H1 (cell line): ENCODE data around the gene AP2A2. TPM values are rescaled to one million over a fixed set of nuclear protein-coding genes. Genes with fewer than 3 reads are reported as not detected.

Source experiments
- CTCF ChIA-PET: fragments of 300-600 bp; sonication (Branson Sonifier 250); formaldehyde crosslinking; loops from one replicate; lab custom pipeline; 2021; ENCODE audit not compliant: partially characterized antibody; lab: Charles Lee
- POLR2A ChIA-PET: fragments of 300-600 bp; sonication (Branson Sonifier 250); formaldehyde crosslinking; loops from one replicate; lab custom pipeline; 2021; ENCODE audit warnings: inconsistent platforms; ENCODE audit not compliant: partially characterized antibody; lab: Charles Lee
- DNase-seq, 2 experiments: peaks; one replicate each; pipeline versions ENCODE4 v3.0.0 to v3.0.0-alpha.2; 2010 to 2022; ENCODE audit warnings: low spot score in 2 of 2, low read depth in 1 of 2, mixed read lengths in 1 of 2
- FAIRE-seq: peaks from 2 replicates; lab custom pipeline; 2011; peaks lifted over from hg19 to GRCh38; lab: Jason Lieb, UNC
- H2AFZ ChIP-seq: 2 replicates; pipeline ENCODE4 v1.8.1; 2012; ENCODE audit warnings: low read length, inconsistent platforms
- H2AK5ac ChIP-seq: 2 replicates; pipeline ENCODE4 v1.6.1; 2013; ENCODE audit warnings: low read depth, low read length
- H2BK120ac ChIP-seq: replicated peaks from 2 replicates; pipeline ENCODE3; 2013; ENCODE audit warnings: low read depth, low read length, inconsistent platforms
- H2BK12ac ChIP-seq: 2 replicates; pipeline ENCODE4 v1.6.1; 2013; ENCODE audit warnings: low read depth, low read length
- H2BK15ac ChIP-seq: 2 replicates; pipeline ENCODE4 v1.6.1; 2013; ENCODE audit warnings: low read length
- H2BK20ac ChIP-seq: 2 replicates; pipeline ENCODE4 v1.6.1; 2013; ENCODE audit warnings: low read length
- H2BK5ac ChIP-seq: 2 replicates; pipeline ENCODE4 v1.6.1; 2013; ENCODE audit warnings: low read depth, low read length
- H3K14ac ChIP-seq: 2 replicates; pipeline ENCODE4 v1.6.1; 2013; ENCODE audit warnings: inconsistent platforms; ENCODE audit not compliant: insufficient read length
- H3K18ac ChIP-seq: 2 replicates; pipeline ENCODE4 v1.6.1; 2013; ENCODE audit warnings: low read length; ENCODE audit errors: extremely low read depth
- H3K23ac ChIP-seq: 2 replicates; pipeline ENCODE4 v1.6.1; 2013; ENCODE audit warnings: inconsistent platforms; ENCODE audit not compliant: insufficient read length
- H3K23me2 ChIP-seq: 2 replicates; pipeline ENCODE4 v1.6.1; 2013; ENCODE audit warnings: low read depth, low read length
- H3K27ac ChIP-seq: 2 replicates; pipeline ENCODE4 v1.6.1; 2011; ENCODE audit warnings: low read depth, low read length, inconsistent platforms
- H3K27me3 ChIP-seq, 4 experiments: replicated peaks in 1 of 4; 1 replicate in 1 of 4; 2 replicates in 3 of 4; pipeline versions ENCODE4 v1.6.1 to v1.8.1; 2011 to 2013; ENCODE audit warnings: low read length in 3 of 4, mild to moderate bottlenecking in 3 of 4, inconsistent platforms in 2 of 4, mixed read lengths in 2 of 4, moderate library complexity in 1 of 4; ENCODE audit not compliant: control insufficient read depth in 3 of 4, insufficient read depth in 3 of 4; ENCODE audit errors: extremely low read depth in 1 of 4
- H3K36me3 ChIP-seq, 4 experiments: 2 replicates each; pipeline versions ENCODE4 v1.6.1 to v1.8.1; 2011 to 2013; ENCODE audit warnings: mild to moderate bottlenecking in 4 of 4, low read length in 3 of 4, moderate library complexity in 2 of 4, control low read depth in 1 of 4, inconsistent platforms in 1 of 4; ENCODE audit not compliant: insufficient read depth in 4 of 4, control insufficient read depth in 2 of 4
- H3K4ac ChIP-seq: replicated peaks from 2 replicates; pipeline ENCODE3; 2013; ENCODE audit warnings: low read length, low read depth, mixed read lengths, inconsistent platforms; ENCODE audit not compliant: insufficient read length
- H3K4me1 ChIP-seq, 4 experiments: replicated peaks in 1 of 4; 1 replicate in 1 of 4; 2 replicates in 3 of 4; pipeline versions ENCODE4 v1.6.1 to v1.8.1; 2011 to 2013; ENCODE audit warnings: low read length in 3 of 4, inconsistent platforms in 2 of 4, mixed read lengths in 1 of 4; ENCODE audit not compliant: insufficient read depth in 4 of 4, control insufficient read depth in 3 of 4
- H3K4me2 ChIP-seq, 2 experiments: 2 replicates each; pipeline versions ENCODE4 v1.6.1 to v1.8.1; 2011 to 2013; ENCODE audit warnings: low read depth in 2 of 2, low read length in 2 of 2, control low read depth in 1 of 2, inconsistent platforms in 1 of 2, mild to moderate bottlenecking in 1 of 2; ENCODE audit not compliant: insufficient read depth in 1 of 2
- H3K4me3 ChIP-seq, 4 experiments: fragments of 200-600, 300-600 bp in 1 of 4; sonication (generic), shearing (Covaris generic), sonication (Bioruptor Twin) in 1 of 4; 2 replicates each; pipeline versions ENCODE4 v1.5.1 to v1.8.1; 2011 to 2016; ENCODE audit warnings: low read length in 4 of 4, low read depth in 3 of 4, control low read depth in 2 of 4, inconsistent platforms in 2 of 4, mild to moderate bottlenecking in 2 of 4, mixed read lengths in 1 of 4, moderate library complexity in 1 of 4; ENCODE audit not compliant: insufficient read depth in 2 of 4; ENCODE audit errors: extremely low read depth in 1 of 4
- H3K56ac ChIP-seq: replicated peaks from 2 replicates; pipeline ENCODE3; 2013; ENCODE audit warnings: low read depth, mild to moderate bottlenecking, mixed read lengths, low read length, inconsistent platforms; ENCODE audit not compliant: insufficient read length
- H3K79me1 ChIP-seq: 2 replicates; pipeline ENCODE4 v1.6.1; 2013; ENCODE audit warnings: low read depth, low read length, control low read depth
- H3K79me2 ChIP-seq, 2 experiments: 2 replicates each; pipeline versions ENCODE4 v1.6.1 to v1.8.1; 2012 to 2013; ENCODE audit warnings: low read length in 2 of 2, mild to moderate bottlenecking in 2 of 2, inconsistent platforms in 1 of 2; ENCODE audit not compliant: insufficient read depth in 2 of 2, control insufficient read depth in 1 of 2
- H3K9ac ChIP-seq, 4 experiments: replicated peaks in 1 of 4; 1 replicate in 1 of 4; 2 replicates in 3 of 4; pipeline versions ENCODE4 v1.6.1 to v1.8.1; 2011 to 2013; ENCODE audit warnings: low read depth in 3 of 4, low read length in 3 of 4, control low read depth in 2 of 4, mild to moderate bottlenecking in 2 of 4, moderate library complexity in 2 of 4, inconsistent platforms in 1 of 4; ENCODE audit errors: extremely low read depth in 1 of 4
- H3K9me3 ChIP-seq, 2 experiments: 2 replicates each; pipeline versions ENCODE4 v1.6.1 to v1.8.1; 2012 to 2013; ENCODE audit warnings: mild to moderate bottlenecking in 2 of 2, moderate library complexity in 2 of 2, control low read depth in 1 of 2, inconsistent platforms in 1 of 2, low read depth in 1 of 2, low read length in 1 of 2, mixed read lengths in 1 of 2; ENCODE audit not compliant: insufficient read depth in 2 of 2
- H4K20me1 ChIP-seq, 2 experiments: replicated peaks in 1 of 2; 2 replicates each; pipeline versions ENCODE3 to v1.8.1; 2011 to 2013; ENCODE audit warnings: inconsistent platforms in 2 of 2, low read length in 2 of 2, mild to moderate bottlenecking in 1 of 2; ENCODE audit not compliant: insufficient read depth in 2 of 2, control insufficient read depth in 1 of 2
- H4K5ac ChIP-seq: 2 replicates; pipeline ENCODE4 v1.6.1; 2013; ENCODE audit warnings: low read length, low read depth, mixed read lengths, inconsistent platforms; ENCODE audit not compliant: insufficient read length
- H4K8ac ChIP-seq: 2 replicates; pipeline ENCODE4 v1.8.0; 2013; ENCODE audit warnings: mild to moderate bottlenecking, moderate library complexity, low read length, inconsistent platforms; ENCODE audit not compliant: insufficient read depth; ENCODE audit errors: extremely low read depth
- H4K91ac ChIP-seq: replicated peaks from 2 replicates; pipeline ENCODE3; 2013; ENCODE audit warnings: low read length, mixed read lengths, inconsistent platforms; ENCODE audit not compliant: insufficient read length
- ATF2 ChIP-seq: IDR thresholded peaks from 2 replicates; pipeline ENCODE4 v1.6.1; 2012; ENCODE audit warnings: low read length, inconsistent platforms
- CBX8 ChIP-seq: fragments of 300-800, 300-1000 bp; sonication (generic); IDR thresholded peaks from 2 replicates; pipeline ENCODE4 v1.7.1; 2016; ENCODE audit warnings: low read depth, low read length, borderline replicate concordance
- EP300 ChIP-seq, 2 experiments: IDR thresholded peaks; 1 replicate in 1 of 2; 2 replicates in 1 of 2; pipeline ENCODE4 v1.6.1; 2011 to 2012; ENCODE audit warnings: low read depth in 2 of 2, low read length in 2 of 2, mild to moderate bottlenecking in 2 of 2, borderline replicate concordance in 1 of 2, inconsistent platforms in 1 of 2, moderate library complexity in 1 of 2
- GTF2F1 ChIP-seq: IDR thresholded peaks from 2 replicates; pipeline ENCODE4 v1.6.1; 2012; ENCODE audit warnings: low read depth, low read length, improper control_type of control experiment, borderline replicate concordance
- POLR2A ChIP-seq, 2 experiments: IDR thresholded peaks; 1 replicate in 1 of 2; 2 replicates in 1 of 2; pipeline ENCODE4 v1.6.1; 2011; ENCODE audit warnings: low read depth in 2 of 2, low read length in 2 of 2, mild to moderate bottlenecking in 2 of 2; ENCODE audit errors: control extremely low read depth in 1 of 2
- RFX5 ChIP-seq: IDR thresholded peaks from 2 replicates; pipeline ENCODE4 v1.6.1; 2011; ENCODE audit warnings: low read depth, low read length, improper control_type of control experiment, borderline replicate concordance
- SAP30 ChIP-seq: fragments of 300-600 bp; sonication (generic); IDR thresholded peaks from 2 replicates; pipeline ENCODE4 v1.7.1; 2012; ENCODE audit warnings: low read length, moderate library complexity, mild to moderate bottlenecking, inconsistent platforms; ENCODE audit not compliant: insufficient read depth, insufficient replicate concordance
- SIRT6 ChIP-seq: IDR thresholded peaks from one replicate; pipeline ENCODE4 v1.7.1; 2012; ENCODE audit warnings: low read length, inconsistent platforms
- TAF1 ChIP-seq: IDR thresholded peaks from 2 replicates; pipeline ENCODE4 v1.6.1; 2011; ENCODE audit warnings: mild to moderate bottlenecking, low read depth, low read length
- TAF7 ChIP-seq: optimal IDR thresholded peaks from 2 replicates; pipeline ENCODE3; 2011; ENCODE audit warnings: low read depth, mild to moderate bottlenecking, inconsistent platforms, low read length, moderate library complexity, borderline replicate concordance
- TBP ChIP-seq: IDR thresholded peaks from 2 replicates; pipeline ENCODE4 v1.6.1; 2011; ENCODE audit warnings: low read depth, low read length, improper control_type of control experiment
- YY1 ChIP-seq: IDR thresholded peaks from 2 replicates; pipeline ENCODE4 v1.6.1; 2011; ENCODE audit warnings: low read depth, mild to moderate bottlenecking, low read length
- WGBS, 2 experiments: shearing (Covaris generic) in 1 of 2; methylation state at CpG; one replicate each; pipeline versions ENCODE4 v1.1.6 to v1.1.7; 2013 to 2015; ENCODE audit warnings: low lambda C conversion rate in 2 of 2, mixed read lengths in 2 of 2, inconsistent platforms in 1 of 2, low coverage in 1 of 2, missing lambda C conversion rate in 1 of 2; ENCODE audit not compliant: insufficient replicate concordance in 2 of 2, insufficient coverage in 1 of 2, insufficient read length in 1 of 2; ENCODE audit errors: extremely low coverage in 1 of 2, missing lambda C conversion rate in 1 of 2; 5-methylcytosine and 5-hydroxymethylcytosine counted together
- polyA plus RNA-seq, 7 experiments: library from polyadenylated mRNA; depleted of rRNA in 3 of 7; stranded (reverse) in 5 of 7; unstranded in 2 of 7; fragments of >200 nt in 5 of 7; fragments of 200-250 nt in 2 of 7; gene quantifications; 1 replicate in 5 of 7; 2 replicates in 1 of 7; 4 replicates in 1 of 7; pipeline versions ENCODE4 v1.2.1 to v1.2.3, GENCODE V29; 2011 to 2013; ENCODE audit warnings: missing spikeins in 2 of 7, mixed read lengths in 2 of 7
- total RNA-seq: library from RNA; stranded (reverse); fragmentation: NEBNext Ultra II Directional; extraction: Animal tissue kit (Norgen Biotek cat#: 25700); gene quantifications from 2 replicates; pipeline ENCODE4 v1.2.1, GENCODE V29; 2021

AP2A2 gene
- total and polyA plus RNA-seq, 2 of the 8 experiments (the other 6 are each of a cell fraction or from before 2014, with no cell fraction given), result 50.0 to 65.0 TPM

DNA sequence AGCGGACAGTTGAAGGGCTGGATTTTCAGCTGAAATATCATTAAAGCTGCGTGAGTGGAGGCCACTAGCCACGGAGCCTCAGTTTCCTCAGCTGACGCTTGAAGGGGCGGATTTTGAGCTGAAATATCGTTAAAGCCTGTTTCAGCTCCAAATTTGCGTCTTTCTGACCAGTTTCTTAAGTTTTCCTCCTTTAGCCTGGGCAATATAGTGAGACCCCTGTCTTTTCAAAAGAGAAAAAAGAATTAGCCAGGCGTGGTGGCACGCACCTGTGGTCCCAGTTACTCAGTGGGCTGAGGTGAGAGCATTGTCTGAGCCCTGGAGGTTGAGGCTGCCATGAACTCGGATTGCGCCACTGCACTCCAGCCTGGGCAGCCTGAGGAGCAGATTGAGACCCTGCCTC, 3.7 kb downstream of the AP2A2 start:
- Histone ChIP-seq H2BK20ac (no peak overlapping the region), H2BK15ac (no peak overlapping the region), H3K9me3 (no peaks in the 10 kb centered on the region), H3K79me2 (peaks cover 0 to 71% of the 10 kb centered on the region in 2 experiments; a peak in 3 of 4 replicates), H3K23ac (no peak overlapping the region), H3K14ac (no peak overlapping the region), H4K20me1 (peaks cover 13 to 29% of the 10 kb centered on the region in 2 experiments), H2BK5ac (no peak overlapping the region), H4K91ac (no peak overlapping the region), H3K23me2 (peaks cover 7% of the 10 kb centered on the region), H3K18ac (no peak overlapping the region), H2BK12ac (no peak overlapping the region), H3K27me3 (no peaks in the 10 kb centered on the region; a peak in 1 of 7 replicates), H3K4me1 (peaks cover 8 to 21% (median 14%) of the 10 kb centered on the region in 4 experiments), H3K9ac (no peak overlapping the region), H3K27ac (no peak overlapping the region), H3K56ac (no peak overlapping the region), H3K79me1 (peaks cover 21% of the 10 kb centered on the region), H3K4me3 (no peak overlapping the region), H2AK5ac (no peak overlapping the region), H4K5ac (no peak overlapping the region), H3K4me2 (no peak overlapping the region), H2BK120ac (no peak overlapping the region), H3K4ac (no peak overlapping the region), H4K8ac (no peak overlapping the region), H2AFZ (no peak overlapping the region), H3K36me3 (peaks cover 0 to 12% (median 2%) of the 10 kb centered on the region in 4 experiments; a peak in 3 of 8 replicates)
- ChIA-PET POLR2A (interaction anchor here (0.6 to 1.7 kb wide), 8 partner anchors 9 to 113 kb away, joined by 3 to 7 read pairs (median 4); no protein-coding TSS in a partner anchor), CTCF (interaction anchor here (0.6 to 7.1 kb wide), 11 partner anchors 8 to 121 kb away, joined by 3 to 48 read pairs (median 5); partner anchors contain the start of gene CHID1)
- WGBS, 2 experiments, result 94% methylated on average over 11 of the region's 11 CpGs; no CpG with 5 or more reads in 1 of the 2 experiments
- FAIRE-seq (no peak), DNase-seq (no peak)
- TF ChIP-seq YY1 (no peak), TAF7 (no peak), TBP (no peak), EP300 (IDR thresholded peaks at IDR 0.05; ENCODE audit: borderline replicate concordance in 1 of 2, low read depth in 2 of 2, low read length in 2 of 2) (no peak), SIRT6 (no peak), CBX8 (no peak), SAP30 (no peak), TAF1 (no peak), GTF2F1 (no peak), ATF2 (no peak), RFX5 (no peak), POLR2A (IDR thresholded peaks at IDR 0.05; ENCODE audit: control extremely low read depth in 1 of 2, low read depth in 2 of 2, low read length in 2 of 2) (no peak)
